ENCODE data around the gene MAPK8IP3.

The MAPK8IP3 gene

GRCh38 chr16:1705688-1706385 is at the start of gene MAPK8IP3:
Gene MAPK8IP3, plus strand, starts transcription at chr16:1706195. Its CDS starts 145 bp downstream, at chr16:1706340.
- in situ Hi-C loops (cut with MboI; ENCODE audit: low sequenced_read_pairs), result no loop called here

GRCh38 chr16:1656808-1657617 is 49.0 kb upstream of the MAPK8IP3 start:
- in situ Hi-C loops (cut with MboI; ENCODE audit: low sequenced_read_pairs), result no loop called here

- in situ Hi-C loops (cut with MboI; ENCODE audit: low sequenced_read_pairs), result no loop called here
These were observed 48.2 kb upstream of the MAPK8IP3 start for GRCh38 chr16:1657841-1658240.

DNA sequence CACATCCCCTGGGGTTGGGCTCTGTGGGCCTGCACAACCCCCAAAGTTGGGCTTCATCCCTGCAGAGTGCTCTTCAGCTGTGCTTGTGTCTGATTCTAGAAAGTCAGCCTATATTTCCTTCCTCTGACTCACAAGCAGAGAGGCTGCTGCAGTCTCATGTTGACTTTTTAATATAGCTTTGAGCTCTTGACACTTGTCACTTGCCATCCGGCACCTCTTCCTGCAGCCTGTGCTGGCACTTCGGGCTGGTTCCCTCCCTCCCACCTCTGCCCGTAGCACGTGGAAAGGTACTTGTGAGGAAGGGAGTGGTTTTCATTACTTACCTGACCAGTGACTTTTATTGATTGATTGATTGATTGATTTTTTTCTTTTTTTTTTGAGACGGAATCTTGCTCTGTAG is 47.0 kb upstream of the MAPK8IP3 start:
- in situ Hi-C loops (cut with MboI; ENCODE audit: low sequenced_read_pairs), result no loop called here

- in situ Hi-C loops (cut with MboI; ENCODE audit: low sequenced_read_pairs), result no loop called here
These were observed 44.2 kb upstream of the MAPK8IP3 start for GRCh38 chr16:1661826-1662225.

DNA sequence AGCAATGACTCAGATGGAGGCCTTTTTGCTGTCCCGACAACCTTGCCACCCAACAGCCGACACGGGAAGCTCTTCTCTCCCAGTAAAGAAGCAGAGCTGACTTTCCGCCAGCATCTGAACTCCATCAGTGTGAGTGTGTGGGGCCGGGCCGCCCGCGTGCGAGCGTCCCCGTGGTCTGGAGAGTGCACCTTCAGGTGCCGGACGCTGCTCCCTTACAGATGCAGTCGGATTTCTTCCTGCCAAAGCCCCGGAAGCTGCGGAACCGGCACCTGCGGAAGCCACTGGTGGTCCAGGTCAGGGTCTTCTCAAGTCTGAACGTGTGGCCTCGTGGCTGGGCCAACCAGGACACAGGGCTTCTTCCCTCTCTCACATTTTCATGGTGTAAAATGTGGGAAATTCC is 43.5 kb upstream of the MAPK8IP3 start:
- in situ Hi-C loops (cut with MboI; ENCODE audit: low sequenced_read_pairs), result no loop called here

DNA sequence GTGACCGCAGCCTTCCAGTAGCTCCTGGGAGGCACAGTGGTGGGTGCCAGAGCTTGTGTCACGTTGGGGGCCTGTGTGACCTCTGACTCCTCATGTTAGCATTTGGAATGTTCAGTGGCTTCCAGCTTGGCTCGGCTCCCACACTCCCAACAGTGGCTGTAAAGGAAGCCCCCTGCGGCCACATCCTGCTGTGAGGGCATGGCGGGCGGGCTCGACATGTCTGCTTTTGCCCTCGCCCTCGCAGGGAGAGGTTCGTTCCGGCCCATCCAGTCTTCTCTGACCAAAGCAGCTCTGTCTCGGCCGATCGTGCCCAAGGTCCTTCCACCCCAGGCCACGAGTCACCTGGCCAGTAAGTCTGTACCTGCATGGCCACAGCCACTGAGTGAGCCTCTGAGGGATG is 40.2 kb upstream of the MAPK8IP3 start:
- in situ Hi-C loops (cut with MboI; ENCODE audit: low sequenced_read_pairs), result no loop called here

GRCh38 chr16:1666316-1666715 is 39.7 kb upstream of the MAPK8IP3 start:
- in situ Hi-C loops (cut with MboI; ENCODE audit: low sequenced_read_pairs), result no loop called here

DNA sequence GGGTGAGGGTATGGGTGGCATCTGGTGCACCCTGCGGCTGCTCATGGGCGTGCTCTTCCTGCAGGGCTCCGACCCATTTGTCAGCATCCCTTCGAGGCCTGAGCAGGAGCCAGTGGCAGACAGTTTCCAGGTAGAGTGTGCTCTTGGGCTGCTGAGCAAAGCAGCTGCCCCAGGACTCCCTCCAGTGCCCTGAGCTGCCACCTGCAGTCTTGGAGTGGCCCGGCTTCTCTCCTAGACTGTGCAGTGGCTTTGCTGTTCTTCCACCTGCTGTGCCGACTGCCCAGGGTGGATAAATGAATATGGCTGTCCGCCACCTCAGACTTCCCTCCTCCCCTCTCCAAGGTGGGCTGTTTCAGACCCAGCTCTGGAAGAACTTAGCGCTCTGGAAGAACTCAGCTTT is 38.7 kb upstream of the MAPK8IP3 start:
- in situ Hi-C loops (cut with MboI; ENCODE audit: low sequenced_read_pairs), result no loop called here

DNA sequence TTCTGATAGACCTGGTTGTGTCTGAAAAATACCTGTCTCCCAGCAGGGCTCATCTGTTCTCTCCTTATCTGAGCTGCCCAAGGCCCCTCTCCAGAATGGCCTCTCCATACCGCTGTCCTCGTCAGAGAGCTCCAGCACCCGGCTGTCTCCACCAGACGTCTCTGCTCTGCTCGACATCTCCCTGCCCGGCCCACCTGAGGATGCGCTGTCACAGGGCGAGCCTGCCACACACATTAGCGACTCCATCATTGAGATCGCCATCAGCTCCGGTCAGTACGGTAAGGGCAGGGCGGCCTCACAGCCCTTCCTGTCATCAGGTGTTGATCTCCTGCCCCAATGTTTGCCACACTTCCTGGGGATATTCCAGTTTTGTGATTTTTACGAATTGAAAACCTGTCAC is 38.1 kb upstream of the MAPK8IP3 start:
- in situ Hi-C loops (cut with MboI; ENCODE audit: low sequenced_read_pairs), result no loop called here

GRCh38 chr16:1668612-1669319 is 37.2 kb upstream of the MAPK8IP3 start:
- in situ Hi-C loops (cut with MboI; ENCODE audit: low sequenced_read_pairs), result no loop called here

GRCh38 chr16:1669698-1670097 is 36.3 kb upstream of the MAPK8IP3 start:
- in situ Hi-C loops (cut with MboI; ENCODE audit: low sequenced_read_pairs), result no loop called here

DNA sequence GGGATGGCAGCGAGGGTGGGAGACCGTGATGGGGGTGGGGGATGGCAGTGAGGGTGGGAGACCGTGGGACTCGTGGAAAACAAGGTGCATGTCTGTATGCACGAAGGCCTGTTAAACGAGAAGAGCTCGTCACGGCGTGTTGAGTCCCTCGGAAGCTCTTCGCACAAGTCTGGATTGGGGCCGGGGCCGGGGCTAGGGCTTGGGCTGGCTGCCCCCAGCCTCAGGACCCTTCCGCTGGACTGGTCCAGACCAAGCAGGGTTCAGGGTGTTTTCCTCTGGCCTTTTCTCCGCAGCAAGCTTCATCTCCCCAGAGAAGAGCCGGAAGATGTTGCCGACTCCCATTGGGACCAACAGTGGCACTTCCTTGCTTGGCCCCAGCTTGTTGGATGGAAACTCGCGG is 35.6 kb upstream of the MAPK8IP3 start:
- in situ Hi-C loops (cut with MboI; ENCODE audit: low sequenced_read_pairs), result no loop called here

- in situ Hi-C loops (cut with MboI; ENCODE audit: low sequenced_read_pairs), result no loop called here
These were observed 35.1 kb upstream of the MAPK8IP3 start for GRCh38 chr16:1670866-1671265.

- in situ Hi-C loops (cut with MboI; ENCODE audit: low sequenced_read_pairs), result no loop called here
These were observed 32.4 kb upstream of the MAPK8IP3 start for GRCh38 chr16:1673424-1674151.

DNA sequence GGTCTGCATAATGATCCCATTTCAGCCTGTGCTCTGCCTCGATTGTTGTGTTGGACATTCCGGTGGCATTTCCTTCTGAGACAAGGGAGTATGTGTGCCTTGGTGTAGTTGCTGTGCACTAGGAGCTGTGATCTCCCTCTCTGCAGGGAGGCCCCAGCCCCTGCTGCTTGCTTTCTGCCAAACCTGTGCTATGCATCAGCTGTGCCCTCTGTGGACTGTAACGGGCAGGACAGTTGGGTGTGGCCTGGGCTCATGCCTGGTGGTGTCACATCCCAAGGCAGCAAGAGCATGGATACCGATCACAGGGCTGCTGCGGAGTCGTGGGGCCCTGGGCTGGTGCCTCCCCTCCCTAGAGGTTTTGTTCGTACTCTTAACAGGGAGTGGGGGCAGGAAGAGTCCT is 31.7 kb upstream of the MAPK8IP3 start:
- in situ Hi-C loops (cut with MboI; ENCODE audit: low sequenced_read_pairs), result no loop called here

- in situ Hi-C loops (cut with MboI; ENCODE audit: low sequenced_read_pairs), result no loop called here
These were observed 31.0 kb upstream of the MAPK8IP3 start for GRCh38 chr16:1674751-1675664.

GRCh38 chr16:1676661-1677060 is 29.3 kb upstream of the MAPK8IP3 start:
- in situ Hi-C loops (cut with MboI; ENCODE audit: low sequenced_read_pairs), result no loop called here

DNA sequence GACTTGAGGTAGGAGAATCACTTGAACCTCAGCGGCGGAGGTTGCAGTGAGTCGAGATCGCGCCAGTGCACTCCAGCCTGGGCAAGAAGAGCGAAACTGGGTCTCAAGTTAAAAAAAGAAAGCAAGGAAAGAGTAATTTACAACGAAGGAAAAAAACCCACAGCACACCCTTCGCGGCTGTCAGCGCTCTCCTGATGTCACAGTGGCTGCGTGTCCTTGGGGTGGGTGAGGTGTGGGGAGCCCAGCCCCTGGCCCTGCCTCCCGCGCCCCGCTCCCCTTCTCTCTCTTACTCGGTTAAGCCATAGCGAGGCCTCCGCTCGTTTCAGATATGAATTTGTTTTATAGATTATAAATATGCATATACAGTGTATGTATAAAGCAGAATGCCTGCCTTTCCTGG is 28.7 kb upstream of the MAPK8IP3 start:
- in situ Hi-C loops (cut with MboI; ENCODE audit: low sequenced_read_pairs), result no loop called here

- in situ Hi-C loops (cut with MboI; ENCODE audit: low sequenced_read_pairs), result no loop called here
These were observed 28.0 kb upstream of the MAPK8IP3 start, which contains the start of gene JPT2 for GRCh38 chr16:1677942-1678499. Gene JPT2, plus strand, starts transcription at chr16:1678279. Its CDS starts 34 bp downstream, at chr16:1678313.

All from hTERT RPE-1 (cell line).